ENCODE results near the gene SIX2. TPM values are rescaled to one million over a fixed set of nuclear protein-coding genes. Genes with fewer than 3 reads are reported as not detected.
"Not testable (repeated sequence)": the region's sequence is repeated elsewhere in the genome, so short reads cannot be mapped to it uniquely, and the experiment has no call there.

Gene SIX2
- polyA plus RNA-seq (ENCODE audit: insufficient read length in 12 of 12), result 1 to 10 TPM in 10 of 12 donors, not detected in 2; 4.5 to 8.0 (median 6.0) TPM
- long read RNA-seq, donor 1, partial matches to known transcripts, result 0 of 1 reads
- long read RNA-seq, donor 1, other reads (novel, unspliced or antisense), result 0 of 1 reads
- long read RNA-seq, donor 2, partial matches to known transcripts, result 0 of 4 reads
- long read RNA-seq, donor 2, other reads (novel, unspliced or antisense), result 0 of 4 reads
- long read RNA-seq, donor 3, partial matches to known transcripts, result 0 of 3 reads
- long read RNA-seq, donor 3, other reads (novel, unspliced or antisense), result 0 of 3 reads
- long read RNA-seq, donor 4, partial matches to known transcripts, result 0 of 2 reads
- long read RNA-seq, donor 4, other reads (novel, unspliced or antisense), result 0 of 2 reads
- long read RNA-seq, donor 5, transcript SIX2-201 (2 exons, 2,205 nt), result major isoform, 9 of 9 reads
- long read RNA-seq, donor 5, partial matches to known transcripts, result 0 of 9 reads
- long read RNA-seq, donor 5, other reads (novel, unspliced or antisense), result 0 of 9 reads
- long read RNA-seq, donor 6, result 0 reads
- long read RNA-seq, donor 7, partial matches to known transcripts, result 0 of 1 reads
- long read RNA-seq, donor 7, other reads (novel, unspliced or antisense), result 0 of 1 reads
- long read RNA-seq, donor 8, transcript SIX2-201 (2 exons, 2,205 nt), result major isoform, 8 of 8 reads
- long read RNA-seq, donor 8, partial matches to known transcripts, result 0 of 8 reads
- long read RNA-seq, donor 8, other reads (novel, unspliced or antisense), result 0 of 8 reads
- long read RNA-seq, donor 9, partial matches to known transcripts, result 0 of 2 reads
- long read RNA-seq, donor 9, other reads (novel, unspliced or antisense), result 0 of 2 reads
- long read RNA-seq, donor 10, partial matches to known transcripts, result 0 of 3 reads
- long read RNA-seq, donor 10, other reads (novel, unspliced or antisense), result 0 of 3 reads
- long read RNA-seq, donor 11, result 0 reads

DNA sequence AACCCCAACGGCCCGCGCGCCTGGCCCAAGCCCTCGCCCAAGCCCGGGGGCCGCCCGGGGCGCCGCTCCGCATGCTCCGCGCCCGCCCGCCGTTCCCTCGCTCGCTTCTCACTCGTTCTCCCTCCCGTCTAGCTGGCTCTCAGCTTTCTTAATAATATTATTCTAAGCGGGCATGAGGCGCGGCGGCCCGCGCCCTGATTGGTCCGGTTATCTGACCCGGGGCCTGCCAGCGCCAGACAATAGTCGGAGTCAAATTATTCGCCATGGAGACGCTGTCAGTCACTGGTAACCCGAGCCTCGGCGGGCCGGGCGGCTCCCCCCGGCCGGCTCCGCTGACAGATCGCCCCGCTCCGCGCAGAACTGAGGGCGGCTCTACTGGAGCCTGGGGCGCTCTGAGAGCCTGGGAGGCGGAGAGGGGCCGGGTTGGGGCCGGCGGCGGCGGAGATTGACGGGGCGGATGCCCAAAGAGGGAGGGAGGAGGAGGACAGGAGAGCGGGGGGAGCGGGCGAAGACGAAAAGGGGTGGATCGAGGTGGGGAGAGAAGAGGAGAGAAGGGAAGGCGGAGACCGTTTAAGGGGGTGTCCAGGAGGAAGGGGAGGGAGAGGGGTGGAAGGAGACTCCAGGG is at the start of gene SIX2:
Gene SIX2, minus strand, starts transcription at position 150 of the 625 bp plus-strand sequence. CDS start 342 bp downstream, outside the sequence.
- peak; percentile 96 for DNase-seq

DNA sequence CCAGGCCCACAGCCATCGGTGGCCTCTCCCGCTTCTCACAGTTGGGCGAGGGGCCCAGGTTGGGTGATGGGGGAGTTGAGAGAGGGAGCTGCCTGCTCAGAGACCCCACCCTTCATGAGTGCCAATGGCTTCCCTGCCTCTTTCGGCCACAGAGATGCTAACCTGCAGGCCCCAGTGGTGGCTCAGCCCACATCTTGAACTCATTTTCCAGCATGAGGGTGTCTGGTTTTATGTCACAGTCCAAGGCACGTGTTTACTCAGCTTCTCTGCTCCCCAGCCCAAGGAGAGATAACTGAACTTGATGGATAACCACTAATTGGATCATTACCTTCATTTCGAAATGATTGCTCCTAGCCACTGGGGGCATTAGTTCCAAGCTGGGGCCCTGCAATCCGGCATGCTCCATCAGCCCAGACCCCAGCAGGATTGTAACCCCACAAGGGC is 45.9 kb upstream of the SIX2 start:
- DNase-seq, result no peak

DNA sequence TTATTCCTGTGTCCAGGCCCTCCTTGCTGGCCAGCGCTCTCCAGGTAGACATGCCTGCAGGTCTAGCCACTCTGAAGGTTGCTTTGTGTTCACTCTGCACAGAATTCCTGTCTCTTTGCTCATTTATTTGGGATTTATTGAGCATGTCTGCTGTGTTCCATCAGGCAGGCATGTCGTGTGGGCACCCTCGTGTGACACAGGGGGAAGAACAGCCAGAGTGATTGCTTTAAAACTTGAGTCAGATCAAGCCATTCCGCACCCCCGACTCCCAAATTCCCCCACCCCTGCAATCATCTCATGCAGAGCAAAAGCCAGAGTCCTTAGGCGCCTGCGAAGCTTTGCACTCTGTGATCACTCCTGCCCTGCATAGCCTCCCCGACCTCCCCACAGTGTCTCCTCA is 44.7 kb upstream of the SIX2 start:
- no peak for DNase-seq

DNA sequence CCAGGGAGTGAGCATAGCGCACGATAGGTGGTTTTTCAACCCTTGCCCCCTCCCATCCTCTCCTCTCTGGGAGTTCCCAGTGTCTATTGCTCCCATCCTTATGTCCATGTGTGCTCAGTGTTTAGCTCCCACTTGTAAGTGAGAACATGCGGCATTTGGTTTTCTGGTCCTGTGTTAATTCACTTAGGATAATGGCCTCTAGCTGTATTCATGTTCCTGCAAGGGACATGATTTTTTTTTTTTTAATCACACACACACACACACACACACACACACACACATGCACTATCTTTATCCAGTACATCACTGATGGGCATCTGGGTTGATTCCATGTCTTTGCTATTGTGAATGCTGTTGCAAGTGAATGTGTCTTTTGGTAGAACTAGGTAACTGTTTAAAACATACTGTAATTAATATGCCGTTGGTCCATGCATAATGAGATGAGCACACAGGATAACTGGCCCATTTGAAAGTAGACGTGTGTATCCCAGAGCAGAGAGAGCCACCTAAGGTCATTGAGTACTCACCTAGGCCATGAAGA is 43.2 kb upstream of the SIX2 start:
- no peak for DNase-seq

DNA sequence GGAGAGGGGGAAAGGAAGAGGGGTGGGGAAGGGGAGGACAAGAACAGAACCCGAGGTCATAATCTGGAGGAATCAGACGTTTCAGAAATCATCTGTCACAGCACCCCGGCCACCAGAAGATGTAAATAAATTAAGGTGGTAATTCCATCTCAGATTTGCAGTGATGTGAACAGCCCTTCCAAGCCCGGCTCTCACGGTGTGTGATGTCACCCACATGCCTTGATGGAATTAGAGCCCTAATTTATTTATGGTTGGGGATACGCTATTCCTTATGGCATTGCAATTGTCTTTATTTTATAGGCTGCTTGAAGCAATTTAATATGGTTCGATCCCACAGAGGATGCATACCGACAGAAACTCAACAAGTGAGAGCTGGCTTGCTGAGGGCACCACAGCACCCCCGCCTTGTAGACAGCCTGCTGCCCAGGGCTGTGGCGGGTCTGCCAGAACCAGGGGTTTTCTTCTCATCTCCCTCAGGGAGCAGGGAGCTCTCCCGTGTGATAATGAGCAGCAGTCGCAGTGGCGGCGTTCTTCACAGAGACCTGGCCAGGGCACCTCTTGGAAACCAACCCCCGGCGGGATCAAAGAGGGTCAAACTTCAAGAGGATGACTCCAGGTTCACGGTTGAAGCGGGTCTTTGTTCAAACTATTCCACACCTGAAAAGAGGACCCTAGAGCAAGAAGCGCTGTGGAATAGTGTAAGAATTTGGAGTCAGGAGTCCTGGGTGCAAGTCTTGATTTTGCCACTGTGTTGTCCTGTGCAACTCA is 40.5 kb upstream of the SIX2 start:
- DNase-seq, result no peak

DNA sequence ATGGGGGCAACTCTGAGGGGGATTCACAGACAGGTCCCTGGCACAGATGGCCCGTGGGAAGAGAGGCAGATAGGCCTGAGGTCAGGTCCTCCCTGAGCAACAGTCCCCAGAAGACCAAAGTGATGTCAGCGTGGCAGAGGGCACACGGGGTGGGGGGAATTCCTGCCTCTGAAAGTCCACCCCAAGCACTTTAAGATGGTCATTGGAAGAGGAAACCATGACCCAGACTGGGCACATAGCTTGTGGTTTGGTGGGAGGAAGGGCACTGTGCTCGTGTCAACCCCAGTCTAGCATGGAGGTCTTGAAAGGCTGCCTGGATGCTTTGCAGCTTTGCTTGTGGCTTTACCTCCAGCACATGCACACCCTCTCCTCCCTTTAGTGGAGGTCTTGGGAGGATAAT is 38.0 kb upstream of the SIX2 start:
- no peak for DNase-seq

DNA sequence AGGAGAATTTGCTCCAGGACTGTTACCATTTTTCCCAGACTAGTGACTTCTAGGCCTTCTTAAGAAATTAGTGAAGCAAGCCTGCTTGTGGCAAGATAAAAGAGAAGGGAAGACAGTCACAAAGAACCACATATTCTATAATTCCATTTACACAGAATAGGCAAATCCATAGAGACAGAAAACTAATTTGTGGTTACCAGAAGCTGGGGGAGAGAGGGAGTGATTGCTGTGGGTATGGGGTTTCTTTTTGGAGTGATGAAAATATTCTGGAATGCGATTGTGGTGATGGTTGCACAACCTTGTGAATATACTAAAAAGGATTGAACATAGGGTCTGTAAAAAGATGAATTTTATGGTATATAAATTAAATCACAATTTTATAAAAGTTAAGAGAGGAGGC is 37.5 kb upstream of the SIX2 start:
- no peak for DNase-seq

DNA sequence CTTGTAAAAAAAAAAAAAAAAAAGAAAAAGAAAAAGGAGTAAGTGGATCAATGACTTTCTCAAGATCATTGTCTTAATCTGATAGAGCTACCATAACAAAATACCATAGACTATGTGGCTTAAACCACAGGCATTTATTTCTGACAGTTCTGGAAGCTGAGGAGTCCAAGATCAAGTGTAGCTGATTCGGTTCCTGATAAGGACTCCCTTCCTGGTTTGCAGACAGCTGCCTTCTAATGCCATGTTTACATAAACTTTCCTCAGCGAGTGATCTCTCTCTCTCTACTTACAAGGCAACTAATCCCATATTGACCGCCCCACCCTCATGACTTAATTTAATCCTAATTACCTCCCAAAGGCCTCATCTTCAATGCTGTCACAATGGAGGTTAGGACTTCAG is 36.5 kb upstream of the SIX2 start:
- DNase-seq, result no peak

DNA sequence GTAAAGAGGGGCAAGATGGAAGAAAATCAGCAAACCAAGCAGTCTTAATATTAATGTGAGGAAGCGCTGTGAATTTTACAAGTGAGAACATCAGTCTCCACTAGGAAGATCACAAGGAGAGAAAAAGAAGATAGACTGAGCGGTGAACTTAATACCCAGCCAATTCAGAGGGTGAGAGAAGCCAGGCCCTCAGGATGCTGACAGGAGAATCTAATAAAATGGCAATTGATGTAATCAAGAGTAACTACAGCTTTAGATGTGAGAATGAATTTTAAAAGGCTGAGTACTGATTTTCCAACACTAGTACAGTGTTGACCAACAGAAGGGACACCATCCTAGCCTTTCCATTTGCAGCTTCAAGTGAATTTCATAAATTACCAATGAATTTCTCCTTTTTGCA is 35.7 kb upstream of the SIX2 start:
- DNase-seq, result no peak

DNA sequence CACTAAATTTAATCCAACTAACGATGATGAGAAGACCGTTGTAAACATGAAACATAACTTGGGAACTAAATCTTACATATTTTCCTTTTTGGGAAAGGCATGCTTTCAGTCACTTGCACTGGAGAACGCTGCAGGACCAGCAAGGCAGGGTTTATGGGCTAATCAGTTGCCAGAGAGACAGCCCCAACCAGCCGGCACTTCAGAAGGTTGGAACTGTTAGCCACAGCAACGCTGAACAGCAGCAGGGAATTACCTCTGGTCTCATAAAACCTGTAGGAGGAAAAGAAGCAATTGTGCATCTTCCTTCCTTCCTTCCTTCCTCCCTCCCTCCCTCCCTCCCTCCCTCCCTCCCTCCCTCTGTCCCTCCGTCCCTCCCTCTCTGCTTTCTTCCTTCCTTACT is 33.9 kb upstream of the SIX2 start:
- no peak for DNase-seq

DNA sequence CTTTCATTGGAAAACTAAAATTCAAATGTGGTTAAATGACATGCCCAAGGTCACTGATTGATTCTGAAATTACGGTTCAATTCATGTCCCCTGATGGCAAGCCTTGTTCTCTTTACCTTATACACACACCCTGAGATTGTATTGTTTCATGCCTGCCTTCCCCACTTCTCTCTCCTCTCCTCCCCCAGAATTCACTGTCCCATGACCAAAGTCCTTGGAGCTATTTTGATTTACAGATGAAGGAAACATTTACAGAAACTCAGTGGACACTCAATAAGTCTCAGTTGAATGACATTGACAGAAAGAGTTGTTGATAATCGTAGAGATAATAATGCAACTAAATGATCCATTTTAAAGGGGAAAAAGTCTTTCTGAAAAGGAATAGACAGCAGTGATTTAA is 33.1 kb upstream of the SIX2 start:
- DNase-seq, result no peak

DNA sequence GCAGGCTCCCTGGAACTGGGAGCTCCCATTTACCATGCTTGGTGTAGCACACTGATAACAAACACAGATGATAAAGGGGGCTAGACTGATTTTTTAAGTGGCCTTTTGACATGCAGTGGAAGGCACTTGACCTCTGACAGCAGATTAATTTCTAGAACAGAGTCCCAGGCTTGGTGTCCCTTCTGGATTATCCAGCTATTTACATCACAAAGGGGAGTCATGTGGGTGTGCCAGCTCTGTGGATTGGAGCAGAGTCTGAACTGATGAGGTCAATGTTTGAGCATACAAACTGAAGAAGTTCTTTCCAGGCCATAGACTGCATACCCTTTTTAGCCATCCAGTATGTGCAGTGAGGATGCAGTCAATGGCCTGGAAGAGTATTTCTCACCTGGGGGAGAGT is 31.5 kb upstream of the SIX2 start:
- DNase-seq, result no peak

DNA sequence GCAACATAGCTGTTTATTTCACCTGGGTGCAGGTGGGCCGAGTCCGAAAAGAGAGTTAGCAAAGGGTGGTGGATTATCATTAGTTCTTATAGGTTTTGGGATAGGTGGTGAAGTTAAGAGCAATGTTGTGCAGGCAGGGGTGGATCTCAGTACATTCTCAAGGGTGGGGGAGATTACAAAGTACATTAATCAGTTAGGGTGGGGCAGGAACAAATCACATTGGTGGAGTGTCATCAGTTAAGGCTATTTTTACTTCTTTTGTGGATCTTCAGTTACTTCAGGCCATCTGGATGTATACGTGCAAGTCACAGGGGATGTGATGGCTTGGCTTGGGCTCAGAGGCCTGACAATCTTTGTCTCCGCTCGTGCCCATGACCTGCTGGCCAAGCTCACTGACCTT is 30.6 kb upstream of the SIX2 start:
- DNase-seq, result not testable (repeated sequence)

DNA sequence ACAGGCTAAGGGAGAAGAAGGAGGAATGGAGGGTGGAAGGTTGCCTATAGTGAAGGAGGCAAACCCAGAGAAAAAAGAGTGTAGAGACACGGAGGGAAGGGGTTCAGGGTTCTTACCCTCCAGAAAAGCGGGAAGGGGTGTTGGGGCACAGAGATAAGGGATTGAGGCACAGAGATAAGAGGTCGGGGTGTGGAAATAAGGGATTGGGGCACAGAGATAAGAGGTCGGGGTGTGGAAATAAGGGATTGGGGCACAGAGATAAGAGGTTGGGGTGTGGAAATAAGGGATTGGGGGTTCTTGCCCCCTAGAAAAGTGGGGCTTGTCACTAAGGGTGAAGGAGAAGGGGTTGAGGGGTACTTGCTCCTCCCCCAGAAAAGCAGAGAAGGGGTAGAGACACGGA is 29.6 kb upstream of the SIX2 start:
- DNase-seq, result not testable (repeated sequence)

DNA sequence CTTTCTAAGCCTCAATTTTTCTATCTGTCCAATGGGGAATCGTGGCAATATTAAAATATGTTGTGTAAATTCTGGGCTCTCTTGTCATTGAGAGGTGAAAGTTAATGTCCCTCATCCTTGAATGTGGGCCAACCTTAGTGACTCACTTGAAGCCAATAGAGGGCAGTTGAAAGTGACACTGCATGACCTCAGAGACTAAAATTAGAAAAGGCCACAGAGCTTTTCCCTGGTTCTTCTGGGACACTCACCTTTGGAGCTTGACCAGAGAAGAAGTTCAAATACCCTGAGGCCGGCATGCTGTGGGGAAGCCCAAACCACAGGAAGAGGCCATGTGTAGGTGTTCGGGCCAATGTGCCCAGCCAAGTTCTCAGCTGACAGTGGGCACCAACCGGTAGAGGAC is 24.1 kb upstream of the SIX2 start:
- no peak for DNase-seq

DNA sequence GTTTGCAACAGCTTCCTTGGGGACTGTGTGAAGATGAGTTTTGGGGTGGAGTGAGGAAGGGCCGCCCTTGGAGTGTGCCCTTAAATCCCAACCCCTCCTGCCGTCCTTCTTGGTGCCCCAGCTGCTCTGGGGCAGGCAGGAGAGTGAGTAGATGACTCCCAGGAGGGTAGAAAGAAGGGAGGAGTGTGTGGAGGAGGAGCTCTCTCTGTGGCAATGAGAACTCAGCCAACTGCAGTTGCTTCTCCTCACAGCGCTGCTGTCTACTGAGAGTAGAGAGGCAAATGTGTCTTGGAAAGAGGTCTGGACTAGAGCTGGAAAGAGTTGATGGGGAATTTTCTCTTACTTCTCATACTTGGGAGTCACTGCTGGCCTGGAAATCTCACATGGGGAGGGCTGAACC is 21.8 kb upstream of the SIX2 start:
- DNase-seq, result no peak

DNA sequence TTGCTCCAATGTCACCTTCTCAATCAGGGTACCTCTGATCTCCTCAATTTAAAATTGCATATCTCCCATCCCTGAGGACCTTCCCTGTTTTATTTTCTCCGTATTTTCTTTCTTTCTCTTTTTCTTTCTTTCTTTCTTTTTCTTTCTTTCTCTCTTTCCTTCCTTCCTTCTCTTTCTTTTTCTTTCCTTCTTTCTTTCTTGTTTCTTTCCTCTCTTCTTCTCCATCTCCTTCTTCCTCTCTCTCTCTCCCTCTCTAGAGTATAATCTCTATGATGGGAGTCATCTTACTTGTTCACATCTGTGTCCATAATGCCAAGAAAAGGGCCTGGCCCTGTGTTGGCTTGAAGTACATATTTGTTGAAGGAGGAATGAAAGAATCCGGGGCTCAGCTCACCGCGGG is 21.3 kb upstream of the SIX2 start:
- DNase-seq, result no peak

DNA sequence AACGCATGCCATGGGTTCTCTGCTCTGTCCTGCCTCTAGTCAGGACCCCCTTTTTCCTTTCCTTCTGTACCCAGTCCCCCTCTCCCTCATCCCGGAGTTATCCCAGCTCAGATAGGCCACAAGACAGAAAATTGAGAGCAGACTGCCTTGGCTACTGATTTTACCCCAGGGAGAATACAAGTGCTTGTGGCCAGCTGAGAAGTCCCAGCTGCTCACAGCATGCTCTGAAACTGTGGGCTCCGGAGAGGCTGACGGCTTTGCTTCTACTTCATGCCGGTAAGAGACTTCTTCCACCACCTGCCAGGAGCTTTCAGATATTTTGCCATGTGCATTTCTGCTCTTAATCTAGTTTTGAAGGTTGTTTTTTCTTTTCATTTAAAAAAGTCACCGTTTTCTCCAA is 20.0 kb upstream of the SIX2 start:
- DNase-seq, result no peak

DNA sequence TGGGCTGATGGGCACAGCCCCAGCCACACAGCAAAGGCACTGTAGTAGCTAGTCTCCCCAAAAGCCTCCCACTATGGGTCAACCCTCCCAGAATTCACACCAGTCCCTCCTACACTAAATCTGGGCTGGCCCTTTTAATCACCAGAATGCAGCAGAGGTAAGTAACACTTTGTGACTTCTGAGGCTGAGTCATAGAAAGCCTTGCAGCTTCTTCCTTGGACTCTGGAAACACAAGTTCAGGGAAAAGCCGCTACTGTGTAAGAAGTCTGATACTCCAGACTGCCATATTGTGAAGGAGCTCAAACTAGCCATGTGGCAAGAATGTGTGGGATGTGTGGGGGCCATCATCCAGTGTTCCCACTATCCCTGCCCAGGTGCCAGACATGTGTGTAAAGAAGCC is 19.0 kb upstream of the SIX2 start:
- no peak for DNase-seq

DNA sequence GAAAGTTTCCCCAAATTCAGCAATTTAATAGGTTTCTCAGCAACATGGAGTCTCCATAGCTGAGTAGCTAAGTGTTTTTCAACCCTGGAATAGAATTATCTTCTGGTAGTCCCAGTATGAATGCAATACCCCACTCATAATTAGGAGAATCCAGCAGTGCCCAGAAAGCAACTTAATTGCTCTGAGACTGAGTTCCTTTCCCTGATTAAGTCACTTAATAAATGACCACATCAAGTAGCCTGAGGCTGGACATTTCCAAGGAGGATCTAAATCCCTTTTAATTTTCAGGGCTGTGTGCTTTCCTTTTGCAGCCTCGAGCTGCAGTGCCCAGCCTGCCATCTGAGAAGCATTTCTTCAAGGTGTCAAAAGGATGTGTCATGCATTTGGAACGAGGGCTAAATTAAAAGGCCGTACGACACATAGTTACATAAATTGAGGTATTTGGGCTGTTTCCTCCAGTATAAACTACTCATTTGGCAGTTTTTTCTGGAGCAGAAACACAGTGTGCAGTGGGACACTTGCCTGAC is 17.7 kb upstream of the SIX2 start:
- DNase-seq, result no peak

Measured in muscle of arm (tissue), 14 donors.